CD4-positive, CD25-positive, alpha-beta regulatory T cell (primary cell): ENCODE results near the gene SOS2. TPM values are rescaled to one million over a fixed set of nuclear protein-coding genes. Genes with fewer than 3 reads are reported as not detected.

Experiments used
- ATAC-seq, 2 donors: fragments of 150-1000 bp; cut with Tn5 transposase; one replicate each; pipeline ENCODE4 v1.10.0; 2021; ENCODE audit warnings: low read depth in 2 of 2, moderate number of reproducible peaks in 2 of 2, moderate library complexity in 1 of 2
- DNase-seq, 3 donors: peaks; one replicate each; pipeline versions ENCODE4 v3.0.0 to v3.0.0-alpha.2; 2012 to 2022; ENCODE audit warnings: mixed read lengths in 1 of 3
- H3K27ac ChIP-seq: one replicate; pipeline ENCODE4 v1.7.0; 2013; ENCODE audit warnings: mild to moderate bottlenecking, low read length; ENCODE audit not compliant: insufficient read depth, poor library complexity, severe bottlenecking
- H3K27me3 ChIP-seq: one replicate; pipeline ENCODE4 v1.7.0; 2013; ENCODE audit warnings: low read length; ENCODE audit not compliant: control insufficient read depth, insufficient read depth
- H3K36me3 ChIP-seq: one replicate; pipeline ENCODE4 v1.7.0; 2013; ENCODE audit warnings: mild to moderate bottlenecking, low read length, moderate library complexity; ENCODE audit not compliant: control insufficient read depth, insufficient read depth
- H3K4me1 ChIP-seq: 2 replicates; pipeline ENCODE4 v1.7.0; 2013; ENCODE audit warnings: mild to moderate bottlenecking, low read length; ENCODE audit not compliant: insufficient read depth, control insufficient read depth, poor library complexity, severe bottlenecking
- H3K4me3 ChIP-seq: one replicate; pipeline ENCODE4 v1.7.0; 2013; ENCODE audit warnings: low read depth, mild to moderate bottlenecking, low read length, moderate library complexity
- H3K9me3 ChIP-seq, 2 experiments: 1 replicate in 1 of 2; 2 replicates in 1 of 2; pipeline ENCODE4 v1.7.0; 2013; ENCODE audit warnings: low read length in 2 of 2, mild to moderate bottlenecking in 1 of 2, moderate library complexity in 1 of 2; ENCODE audit not compliant: control insufficient read depth in 2 of 2
- H3K27ac Mint-ChIP-seq, 3 donors: one replicate each; pipeline ENCODE4 v1.8.0; 2020 to 2022; ENCODE audit warnings: mild to moderate bottlenecking in 3 of 3, mixed read lengths in 3 of 3, moderate library complexity in 2 of 3
- H3K27me3 Mint-ChIP-seq: one replicate; pipeline ENCODE4 v1.8.0; 2022; ENCODE audit warnings: mild to moderate bottlenecking, mixed read lengths
- H3K36me3 Mint-ChIP-seq: one replicate; pipeline ENCODE4 v1.8.0; 2020; ENCODE audit warnings: mixed read lengths
- H3K4me1 Mint-ChIP-seq, 4 donors: one replicate each; pipeline ENCODE4 v1.8.0; 2020 to 2022; ENCODE audit warnings: mixed read lengths in 4 of 4, mild to moderate bottlenecking in 1 of 4
- H3K4me3 Mint-ChIP-seq, 4 donors: one replicate each; pipeline ENCODE4 v1.8.0; 2020 to 2022; ENCODE audit warnings: mild to moderate bottlenecking in 4 of 4, mixed read lengths in 4 of 4, moderate library complexity in 3 of 4
- H3K9me3 Mint-ChIP-seq, 7 donors: one replicate each; pipeline ENCODE4 v1.8.0; 2020 to 2022; ENCODE audit warnings: mixed read lengths in 7 of 7, mild to moderate bottlenecking in 3 of 7, moderate library complexity in 2 of 7
- polyA plus RNA-seq, 4 donors: library from polyadenylated mRNA; unstranded; fragments of 300-500 nt; fragmentation: Illumina TruSeq; gene quantifications; one replicate each; pipeline ENCODE4 v1.2.3, GENCODE V29; 2021
- total RNA-seq: library from RNA; stranded (reverse); gene quantifications from one replicate; pipeline ENCODE4 v1.2.3, GENCODE V29; 2022

SOS2 gene
- total and polyA plus RNA-seq, 5 donors from 2014 or later, result 3.6 to 13.2 (median 5.2) TPM

DNA sequence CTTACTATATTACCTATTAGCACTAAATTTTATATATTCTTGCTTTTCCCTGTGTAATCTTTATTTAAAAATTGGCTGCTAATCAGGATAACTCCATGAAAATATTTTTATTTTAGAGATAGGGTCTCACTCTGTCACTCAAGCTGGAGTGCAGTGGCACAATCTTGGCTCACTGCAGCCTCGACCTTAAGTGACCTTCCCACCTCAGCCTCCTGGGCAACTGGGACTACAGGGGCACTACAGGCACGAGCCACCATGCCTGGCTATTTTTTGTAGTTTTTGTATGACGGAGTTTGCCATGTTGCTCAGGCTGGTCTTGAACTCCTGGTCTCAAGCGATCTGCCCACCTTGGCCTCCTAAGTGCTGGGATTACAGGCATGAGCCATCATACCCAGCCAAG lies 82.6 kb downstream of the SOS2 start:
- H3K9me3 ChIP-seq, result no peaks in the 10 kb centered on the region
- H3K4me1 ChIP-seq, result no peaks in the 10 kb centered on the region
- Mint-ChIP-seq H3K4me3 (no peak overlapping the region), H3K9me3 (no peaks in the 10 kb centered on the region), H3K4me1 (peaks cover 0 to 3% (median 0%) of the 10 kb centered on the region in 4 donors), H3K27ac (no peak overlapping the region), H3K36me3 (peaks cover 25% of the 10 kb centered on the region), H3K27me3 (no peaks in the 10 kb centered on the region)
- DNase-seq, result no peak
- no peaks in the 10 kb centered on the region for H3K27me3 ChIP-seq
- peaks cover 13% of the 10 kb centered on the region for H3K36me3 ChIP-seq
- no peak overlapping the region for H3K4me3 ChIP-seq
- H3K27ac ChIP-seq, result no peak overlapping the region
- ATAC-seq, result no peak

DNA sequence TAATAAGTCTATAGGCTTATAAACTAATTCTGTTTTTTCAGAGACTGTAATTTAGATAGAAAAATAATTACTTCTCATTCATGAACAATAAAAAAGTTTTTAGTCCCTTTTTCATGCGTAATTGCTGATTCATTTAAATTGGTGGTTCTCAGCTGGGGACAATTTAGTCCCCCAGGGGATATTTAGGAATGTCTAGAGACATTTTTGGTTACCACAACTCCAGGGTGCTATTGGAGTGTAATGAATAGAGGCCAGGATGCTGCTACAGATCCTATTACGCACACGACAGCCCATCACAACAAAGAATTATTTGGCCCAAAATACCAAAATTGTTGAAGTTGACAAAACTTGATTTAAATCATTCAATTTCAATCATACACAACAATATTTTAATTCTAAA lies 92.2 kb downstream of the SOS2 start:
- H3K27ac ChIP-seq, result no peak overlapping the region
- ATAC-seq, result no peak
- Mint-ChIP-seq H3K36me3 (no peaks in the 10 kb centered on the region), H3K27me3 (no peaks in the 10 kb centered on the region), H3K4me3 (no peak overlapping the region), H3K9me3 (no peaks in the 10 kb centered on the region), H3K27ac (no peak overlapping the region), H3K4me1 (no peaks in the 10 kb centered on the region)
- no peaks in the 10 kb centered on the region for H3K27me3 ChIP-seq
- no peaks in the 10 kb centered on the region for H3K9me3 ChIP-seq
- H3K4me3 ChIP-seq, result no peak overlapping the region
- DNase-seq, result no peak
- H3K36me3 ChIP-seq, result no peaks in the 10 kb centered on the region
- H3K4me1 ChIP-seq, result no peaks in the 10 kb centered on the region

DNA sequence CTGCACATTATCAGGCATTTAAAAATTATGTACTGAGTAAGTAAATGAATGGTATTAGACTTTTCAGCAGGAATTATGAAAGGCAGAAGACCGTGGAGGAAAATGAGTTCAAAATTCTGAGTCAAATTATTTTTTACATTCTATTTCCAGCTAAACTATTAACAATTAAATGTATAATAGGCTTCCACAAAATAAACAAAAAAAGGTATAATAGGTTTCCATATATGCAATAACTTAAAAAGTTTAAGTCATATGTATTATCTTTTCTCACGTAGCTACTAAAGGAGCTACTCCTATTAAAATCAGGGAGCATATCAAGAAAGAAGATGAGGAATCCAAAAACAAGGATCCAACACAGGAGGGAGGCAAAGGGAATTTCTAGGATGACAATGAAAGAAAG lies 103.6 kb downstream of the SOS2 start:
- Mint-ChIP-seq H3K27me3 (peaks cover 4% of the 10 kb centered on the region), H3K9me3 (no peaks in the 10 kb centered on the region), H3K36me3 (peaks cover 35% of the 10 kb centered on the region), H3K4me1 (no peaks in the 10 kb centered on the region), H3K27ac (peak overlapping the region in 2 of 3 donors; percentile 3 to 63), H3K4me3 (no peak overlapping the region)
- Histone ChIP-seq H3K9me3 (no peaks in the 10 kb centered on the region), H3K4me1 (no peaks in the 10 kb centered on the region), H3K27ac (no peak overlapping the region), H3K4me3 (no peak overlapping the region), H3K36me3 (peaks cover 5% of the 10 kb centered on the region), H3K27me3 (no peaks in the 10 kb centered on the region)
- no peak for ATAC-seq
- DNase-seq, result no peak

DNA sequence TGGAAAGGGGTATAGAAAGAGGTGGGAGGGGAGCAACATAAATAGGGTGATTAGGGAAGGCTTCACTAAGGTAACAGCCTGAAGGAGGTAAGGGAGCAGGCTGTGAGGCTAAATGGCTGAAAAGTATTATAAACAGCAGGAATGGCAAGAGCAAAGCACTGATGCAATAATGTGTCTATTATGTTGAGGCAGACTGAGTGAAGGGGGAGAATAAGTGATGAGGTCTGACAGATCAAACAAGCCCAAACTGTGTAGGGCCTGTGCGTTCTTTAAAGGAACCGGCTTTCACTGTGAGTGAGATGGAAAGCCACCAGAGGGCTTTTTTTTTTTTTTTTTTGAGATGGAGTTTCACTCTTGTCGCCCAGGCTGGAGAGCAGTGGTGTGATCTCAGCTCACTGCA lies 108.3 kb downstream of the SOS2 start:
- Histone ChIP-seq H3K27me3 (no peaks in the 10 kb centered on the region), H3K4me1 (no peaks in the 10 kb centered on the region), H3K36me3 (peaks cover 2% of the 10 kb centered on the region), H3K4me3 (no peak overlapping the region), H3K9me3 (no peaks in the 10 kb centered on the region), H3K27ac (no peak overlapping the region)
- Mint-ChIP-seq H3K36me3 (peaks cover 37% of the 10 kb centered on the region), H3K4me3 (no peak overlapping the region), H3K9me3 (no peaks in the 10 kb centered on the region), H3K27me3 (peaks cover 4% of the 10 kb centered on the region), H3K27ac (peak overlapping the region in 1 of 3 donors; percentile 9), H3K4me1 (no peaks in the 10 kb centered on the region)
- DNase-seq (no peak), ATAC-seq (no peak)

DNA sequence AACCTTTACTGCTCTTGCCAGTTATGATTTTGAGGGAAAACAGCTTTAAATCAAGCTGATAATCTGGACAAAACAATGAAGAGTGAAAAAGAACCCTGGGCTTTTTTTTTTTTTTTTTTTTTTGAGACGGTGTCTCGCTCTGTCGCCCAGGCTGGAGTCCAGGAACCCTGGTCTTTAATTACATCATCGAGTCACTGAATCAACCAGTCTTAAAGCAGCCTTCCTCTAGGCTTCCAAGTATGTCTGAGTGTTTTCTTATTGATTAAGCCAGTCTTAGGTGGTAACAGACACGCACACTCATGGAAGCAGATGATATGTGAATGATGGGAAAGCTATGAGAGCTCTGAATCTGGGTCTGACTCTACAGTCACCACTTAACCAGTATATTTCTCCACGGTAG lies 109.1 kb downstream of the SOS2 start:
- ATAC-seq (no peak), DNase-seq (no peak)
- Mint-ChIP-seq H3K27me3 (peaks cover 4% of the 10 kb centered on the region), H3K9me3 (no peaks in the 10 kb centered on the region), H3K27ac (peak overlapping the region in 1 of 3 donors; percentile 43), H3K36me3 (peaks cover 31% of the 10 kb centered on the region), H3K4me1 (no peaks in the 10 kb centered on the region), H3K4me3 (no peak overlapping the region)
- Histone ChIP-seq H3K4me1 (no peaks in the 10 kb centered on the region), H3K27me3 (no peaks in the 10 kb centered on the region), H3K27ac (no peak overlapping the region), H3K9me3 (no peaks in the 10 kb centered on the region), H3K36me3 (peaks cover 2% of the 10 kb centered on the region), H3K4me3 (no peak overlapping the region)

DNA sequence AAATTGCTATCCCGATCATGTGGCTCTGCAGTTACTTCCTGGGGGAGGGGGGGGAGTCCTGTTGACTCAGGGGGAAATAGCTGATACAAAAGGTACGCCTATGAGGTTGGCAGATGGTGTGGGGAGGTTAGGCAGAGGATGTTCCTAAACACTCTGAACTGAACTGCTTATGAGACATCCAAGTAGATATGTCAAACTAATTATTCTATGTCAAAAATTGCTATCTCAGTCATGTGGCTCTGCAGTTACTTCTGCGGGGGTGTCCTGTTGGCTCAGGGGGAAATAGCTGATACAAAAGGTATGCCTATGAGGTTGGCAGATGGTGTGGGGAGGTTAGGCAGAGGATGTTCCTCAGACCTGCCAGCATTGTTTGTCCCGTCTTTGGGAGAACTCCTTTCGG lies 109.9 kb downstream of the SOS2 start:
- ATAC-seq (no peak), DNase-seq (no peak)
- Histone ChIP-seq H3K9me3 (no peaks in the 10 kb centered on the region), H3K27me3 (no peaks in the 10 kb centered on the region), H3K36me3 (peaks cover 2% of the 10 kb centered on the region), H3K4me3 (no peak overlapping the region), H3K27ac (no peak overlapping the region), H3K4me1 (peaks cover 6% of the 10 kb centered on the region)
- Mint-ChIP-seq H3K36me3 (peaks cover 31% of the 10 kb centered on the region), H3K9me3 (no peaks in the 10 kb centered on the region), H3K4me3 (no peak overlapping the region), H3K4me1 (peaks cover 4 to 6% (median 5%) of the 10 kb centered on the region in 4 donors), H3K27ac (peak overlapping the region in 1 of 3 donors; percentile 1), H3K27me3 (peaks cover 2% of the 10 kb centered on the region)

DNA sequence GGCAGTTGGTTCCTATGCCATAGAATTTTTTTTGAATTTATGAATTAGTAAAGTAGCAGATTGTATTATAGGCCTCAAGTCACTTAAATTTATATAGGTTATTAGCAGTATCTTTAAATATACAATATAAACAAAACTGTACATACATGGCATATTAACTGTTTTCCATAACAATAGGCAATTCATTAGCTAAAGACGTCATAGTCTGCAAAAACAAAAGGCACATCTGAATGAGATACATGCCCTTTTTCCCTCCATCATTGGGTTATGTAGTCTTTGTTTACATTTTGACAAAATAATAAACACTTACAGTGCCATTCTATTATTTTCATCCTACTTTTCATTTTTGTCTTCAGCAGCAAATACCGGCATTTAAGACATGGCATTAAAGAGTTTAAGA lies 113.9 kb downstream of the SOS2 start:
- H3K4me3 ChIP-seq, result no peak overlapping the region
- peaks cover 18 to 36% (median 27%) of the 10 kb centered on the region in 4 donors for H3K4me1 Mint-ChIP-seq
- no peaks in the 10 kb centered on the region for H3K9me3 Mint-ChIP-seq
- no peaks in the 10 kb centered on the region for H3K27me3 Mint-ChIP-seq
- no peaks in the 10 kb centered on the region for H3K9me3 ChIP-seq
- H3K4me3 Mint-ChIP-seq, result no peak overlapping the region
- no peaks in the 10 kb centered on the region for H3K27me3 ChIP-seq
- H3K4me1 ChIP-seq, result peaks cover 29% of the 10 kb centered on the region
- peaks cover 29% of the 10 kb centered on the region for H3K36me3 Mint-ChIP-seq
- peak overlapping the region; percentile 94 for H3K27ac ChIP-seq
- peak overlapping the region; percentile 52 to 70 (median 62) for H3K27ac Mint-ChIP-seq
- DNase-seq (no peak), ATAC-seq (no peak)
- peaks cover 22% of the 10 kb centered on the region for H3K36me3 ChIP-seq

DNA sequence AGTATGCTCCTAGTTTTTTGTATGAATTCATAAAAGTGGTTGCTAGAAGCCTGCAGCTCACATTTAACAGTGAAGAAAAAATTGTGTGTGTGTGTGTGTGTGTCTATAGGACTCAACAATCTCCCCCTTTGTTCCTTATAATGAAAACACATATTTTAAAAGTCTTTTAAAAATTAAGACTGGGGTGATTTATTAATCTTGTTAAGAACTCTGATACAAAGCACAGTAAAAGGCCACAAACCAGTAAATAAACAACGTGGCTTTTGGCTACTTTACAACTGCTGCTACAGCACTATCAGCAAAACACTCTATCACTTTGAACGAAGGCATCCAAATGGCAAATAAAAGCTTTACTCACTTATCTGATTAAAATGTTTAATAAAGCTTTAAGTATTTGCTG lies 114.4 kb downstream of the SOS2 start:
- no peak for DNase-seq
- Histone ChIP-seq H3K27me3 (no peaks in the 10 kb centered on the region), H3K36me3 (peaks cover 27% of the 10 kb centered on the region), H3K4me1 (peaks cover 29% of the 10 kb centered on the region), H3K4me3 (peak overlapping the region; percentile 84), H3K9me3 (no peaks in the 10 kb centered on the region), H3K27ac (peak overlapping the region; percentile 94)
- H3K4me1 Mint-ChIP-seq, result peaks cover 18 to 37% (median 27%) of the 10 kb centered on the region in 4 donors
- peaks cover 29% of the 10 kb centered on the region for H3K36me3 Mint-ChIP-seq
- H3K27me3 Mint-ChIP-seq, result no peaks in the 10 kb centered on the region
- H3K27ac Mint-ChIP-seq, result peak overlapping the region; percentile 97 to 99 (median 99)
- peak overlapping the region; percentile 97 to 98 (median 98) for H3K4me3 Mint-ChIP-seq
- H3K9me3 Mint-ChIP-seq, result no peaks in the 10 kb centered on the region
- no peak for ATAC-seq
